HEK293 (cell line): ENCODE data around the gene HCAR3.
"Not testable (repeated sequence)": the region's sequence is repeated elsewhere in the genome, so short reads cannot be mapped to it uniquely, and the experiment has no call there.

Experiments used
- CTCF ChIA-PET: fragments of 350-600 bp; formaldehyde crosslinking; extraction: SDS; loops from one replicate; lab custom pipeline; 2021; ENCODE audit warnings: antibody characterized with exemption; lab: Yijun Ruan, JAX
- POLR2A ChIA-PET: fragments of 300-600 bp; formaldehyde crosslinking; extraction: SDS; loops from one replicate; lab custom pipeline; 2020; ENCODE audit warnings: antibody characterized with exemption, inconsistent platforms; lab: Yijun Ruan, JAX
- H3K27ac ChIP-seq: fragments of 200-500 bp; sonication (Bioruptor generic); 2 replicates; pipeline ENCODE4 v1.5.1; 2014; ENCODE audit warnings: low read depth, low read length, control low read depth, inconsistent platforms; ENCODE audit errors: extremely low read depth
- H3K36me3 ChIP-seq, 2 experiments: fragments of 200-500 bp in 1 of 2; sonication (Bioruptor generic) in 1 of 2; 1 replicate in 1 of 2; 2 replicates in 1 of 2; pipeline ENCODE4 v1.5.1; 2014 to 2017; ENCODE audit warnings: inconsistent platforms in 2 of 2, low read length in 2 of 2; ENCODE audit not compliant: control insufficient read depth in 2 of 2, insufficient read depth in 1 of 2
- H3K4me1 ChIP-seq: fragments of 200-500 bp; sonication (Bioruptor generic); 2 replicates; pipeline ENCODE4 v1.5.1; 2014; ENCODE audit warnings: mild to moderate bottlenecking, low read length, inconsistent platforms; ENCODE audit not compliant: control insufficient read depth, insufficient read depth
- H3K4me3 ChIP-seq: 2 replicates; pipeline ENCODE4 v1.5.1; 2011; ENCODE audit warnings: low read depth, mild to moderate bottlenecking, control low read depth, low read length, moderate library complexity
- H3K9me3 ChIP-seq: fragments of 200-500 bp; sonication (Bioruptor generic); 2 replicates; pipeline ENCODE4 v1.5.1; 2014; ENCODE audit warnings: low read depth, low read length, inconsistent platforms; ENCODE audit not compliant: control insufficient read depth, insufficient read depth
- BCL11B ChIP-seq: fragments of 450-650 bp; formaldehyde crosslinking; IDR thresholded peaks from 2 replicates; pipeline ENCODE4 v1.5.1; 2016; ENCODE audit warnings: low read depth, missing biosample characterization, missing genetic modification characterization
- EGR2 ChIP-seq: fragments of 450-650 bp; formaldehyde crosslinking; IDR thresholded peaks from 2 replicates; pipeline ENCODE4 v1.5.1; 2016; ENCODE audit warnings: low read depth, missing biosample characterization, missing genetic modification characterization
- ELK4 ChIP-seq: IDR thresholded peaks from 2 replicates; pipeline ENCODE4 v1.6.1; 2011; ENCODE audit warnings: mild to moderate bottlenecking, low read depth, low read length, borderline replicate concordance
- PRDM1 ChIP-seq: fragments of 450-650 bp; formaldehyde crosslinking; IDR thresholded peaks from 2 replicates; pipeline ENCODE4; 2016; ENCODE audit warnings: missing biosample characterization, missing genetic modification characterization
- WT1 ChIP-seq: fragments of 450-650 bp; formaldehyde crosslinking; IDR thresholded peaks from 2 replicates; pipeline ENCODE4 v1.5.1; 2016; ENCODE audit warnings: missing biosample characterization, missing genetic modification characterization
- ZBTB8A ChIP-seq: fragments of 450-650 bp; formaldehyde crosslinking; IDR thresholded peaks from 2 replicates; pipeline ENCODE4 v1.5.1; 2016; ENCODE audit warnings: missing biosample characterization, missing genetic modification characterization
- ZFHX2 ChIP-seq: fragments of 450-650 bp; formaldehyde crosslinking; conservative IDR thresholded peaks from 2 replicates; pipeline ENCODE4 v1.5.1; 2016; ENCODE audit warnings: missing biosample characterization, missing genetic modification characterization
- ZNF157 ChIP-seq: fragments of 450-650 bp; formaldehyde crosslinking; IDR thresholded peaks from 2 replicates; pipeline ENCODE4 v1.5.1; 2016; ENCODE audit warnings: missing biosample characterization, missing genetic modification characterization
- ZNF223 ChIP-seq: fragments of 450-650 bp; formaldehyde crosslinking; IDR thresholded peaks from 2 replicates; pipeline ENCODE4 v1.5.1; 2016; ENCODE audit warnings: missing biosample characterization, missing genetic modification characterization
- ZNF366 ChIP-seq: fragments of 450-650 bp; formaldehyde crosslinking; conservative IDR thresholded peaks from 2 replicates; pipeline ENCODE4 v1.5.1; 2016; ENCODE audit warnings: missing biosample characterization, missing genetic modification characterization
- ZNF558 ChIP-seq: fragments of 450-650 bp; formaldehyde crosslinking; IDR thresholded peaks from 2 replicates; pipeline ENCODE4 v1.5.1; 2016; ENCODE audit warnings: missing biosample characterization, missing genetic modification characterization
- ZNF670 ChIP-seq: fragments of 450-650 bp; formaldehyde crosslinking; IDR thresholded peaks from 2 replicates; pipeline ENCODE4 v1.5.1; 2016; ENCODE audit warnings: missing biosample characterization, missing genetic modification characterization, low read depth
- ZSCAN5A ChIP-seq: fragments of 450-650 bp; formaldehyde crosslinking; IDR thresholded peaks from 2 replicates; pipeline ENCODE4 v1.5.1; 2016; ENCODE audit warnings: missing biosample characterization, missing genetic modification characterization

Gene HCAR3

GRCh38 chr12:122721057-122721545 is 4.5 kb upstream of the HCAR3 start:
- POLR2A ChIA-PET: no interaction called here
- H3K4me1 ChIP-seq: no peaks in the 10 kb centered on the region
- no peaks in the 10 kb centered on the region for H3K9me3 ChIP-seq
- H3K4me3 ChIP-seq: no peak overlapping the region
- no peaks in the 10 kb centered on the region for H3K36me3 ChIP-seq
- H3K27ac ChIP-seq: no peak overlapping the region
- TF ChIP-seq BCL11B (no peak), ZNF558 (tag by site-specific recombination) (no peak), ZNF223 (tag by site-specific recombination) (no peak), ELK4 (no peak), WT1 (tag by site-specific recombination) (no peak), ZFHX2 (no peak), ZSCAN5A (no peak), ZNF157 (tag by site-specific recombination) (no peak), ZBTB8A (tag by site-specific recombination) (no peak), ZNF670 (no peak)
- CTCF ChIA-PET: no interaction called here

GRCh38 chr12:122715211-122715610 is 1.4 kb downstream of the HCAR3 start:
- H3K4me3 ChIP-seq, H3K9me3 ChIP-seq, H3K36me3 ChIP-seq, CTCF ChIA-PET, H3K27ac ChIP-seq, POLR2A ChIA-PET, H3K4me1 ChIP-seq: not testable (repeated sequence)

- CTCF ChIA-PET, H3K4me1 ChIP-seq, H3K27ac ChIP-seq, H3K9me3 ChIP-seq, POLR2A ChIA-PET, H3K4me3 ChIP-seq, H3K36me3 ChIP-seq: not testable (repeated sequence)
These were observed 3.0 kb downstream of the HCAR3 start for GRCh38 chr12:122713491-122714188.

- H3K27ac ChIP-seq, H3K9me3 ChIP-seq, H3K36me3 ChIP-seq, H3K4me3 ChIP-seq, CTCF ChIA-PET, POLR2A ChIA-PET, H3K4me1 ChIP-seq: not testable (repeated sequence)
- TF ChIP-seq EGR2 (tag by site-specific recombination): 0 out of 2 replicates have a peak, but pooled peaks have one; percentile 13
- peak; percentile 93 for TF ChIP-seq ZNF366
- TF ChIP-seq PRDM1: 0 out of 2 replicates have a peak, but pooled peaks have one; percentile 53
- peak; percentile 51 for TF ChIP-seq ZFHX2
These were observed 5.3 kb downstream of the HCAR3 start for GRCh38 chr12:122711266-122711665.

- H3K4me3 ChIP-seq, H3K9me3 ChIP-seq, H3K4me1 ChIP-seq, H3K36me3 ChIP-seq, H3K27ac ChIP-seq, CTCF ChIA-PET: not testable (repeated sequence)
- POLR2A ChIA-PET: interaction anchor here (0.7 kb wide), 1 partner anchor 13 kb away, joined by 3 read pairs; no protein-coding TSS in a partner anchor
These were observed 6.3 kb downstream of the HCAR3 start for GRCh38 chr12:122710341-122710740.

GRCh38 chr12:122709287-122709686 is 7.3 kb downstream of the HCAR3 start:
- CTCF ChIA-PET, H3K36me3 ChIP-seq, H3K9me3 ChIP-seq, H3K27ac ChIP-seq, H3K4me3 ChIP-seq, H3K4me1 ChIP-seq, POLR2A ChIA-PET: not testable (repeated sequence)

GRCh38 chr12:122703841-122704240 is 12.8 kb downstream of the HCAR3 start:
- H3K36me3 ChIP-seq, CTCF ChIA-PET, POLR2A ChIA-PET, H3K9me3 ChIP-seq, H3K4me1 ChIP-seq, H3K27ac ChIP-seq, H3K4me3 ChIP-seq: not testable (repeated sequence)
